ENCODE data around the gene NEMP2.

The NEMP2 gene

GRCh38 chr2:190578158-190579057, 43.9 kb upstream of the NEMP2 start:
- TF ChIP-seq CTCF (IDR thresholded peaks at IDR 0.05; ENCODE audit: extremely low read depth, missing control alignments), result no peak
- no peak for DNase-seq (ENCODE audit: low spot score)

GRCh38 chr2:190576573-190576972, 42.1 kb upstream of the NEMP2 start:
- DNase-seq (ENCODE audit: low spot score), result no peak
- TF ChIP-seq CTCF (IDR thresholded peaks at IDR 0.05; ENCODE audit: extremely low read depth, missing control alignments), result no peak

DNA sequence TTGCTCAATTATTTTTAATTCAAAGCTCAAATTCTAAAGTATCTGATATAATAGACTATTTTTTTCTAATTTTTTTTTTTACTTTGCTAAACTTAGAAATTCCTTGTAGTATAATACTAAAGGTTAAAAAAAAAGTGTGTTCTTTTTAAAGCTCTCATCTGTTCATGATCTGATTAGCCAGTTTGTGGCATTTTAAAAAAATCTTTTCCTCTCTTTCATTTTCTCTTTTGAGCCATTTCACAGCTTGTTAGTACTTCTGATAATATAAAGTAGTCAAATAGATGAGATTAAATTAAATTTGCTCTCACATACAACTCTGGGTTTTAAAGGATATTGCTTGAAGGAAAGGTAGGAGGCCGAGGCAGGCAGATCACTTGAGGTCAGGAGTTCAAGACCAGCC, 40.7 kb upstream of the NEMP2 start:
- no peak for DNase-seq (ENCODE audit: low spot score)
- TF ChIP-seq CTCF (IDR thresholded peaks at IDR 0.05; ENCODE audit: extremely low read depth, missing control alignments), result no peak

DNA sequence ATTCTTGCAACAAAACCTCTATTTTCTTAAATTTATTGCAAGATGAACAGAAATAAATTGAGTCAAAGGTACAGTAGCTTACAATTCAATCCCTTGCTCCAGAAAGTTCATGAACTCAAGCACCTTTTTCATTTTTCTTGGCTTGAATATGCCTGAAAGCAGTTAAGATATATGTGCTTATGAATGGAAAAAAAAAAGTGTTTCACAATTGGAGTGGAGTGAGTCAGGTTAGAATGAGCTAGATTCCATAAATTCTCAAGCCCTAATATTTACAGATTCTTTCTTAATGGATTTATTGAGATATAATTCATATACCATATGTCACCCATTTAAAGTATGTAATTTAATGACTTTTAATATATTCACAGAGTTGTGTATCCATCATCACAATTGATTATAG, 39.6 kb upstream of the NEMP2 start:
- no peak for DNase-seq (ENCODE audit: low spot score)
- no peak for TF ChIP-seq CTCF (IDR thresholded peaks at IDR 0.05; ENCODE audit: extremely low read depth, missing control alignments)

GRCh38 chr2:190572246-190572645, 37.7 kb upstream of the NEMP2 start:
- DNase-seq (ENCODE audit: low spot score), result no peak
- no peak for TF ChIP-seq CTCF (IDR thresholded peaks at IDR 0.05; ENCODE audit: extremely low read depth, missing control alignments)

DNA sequence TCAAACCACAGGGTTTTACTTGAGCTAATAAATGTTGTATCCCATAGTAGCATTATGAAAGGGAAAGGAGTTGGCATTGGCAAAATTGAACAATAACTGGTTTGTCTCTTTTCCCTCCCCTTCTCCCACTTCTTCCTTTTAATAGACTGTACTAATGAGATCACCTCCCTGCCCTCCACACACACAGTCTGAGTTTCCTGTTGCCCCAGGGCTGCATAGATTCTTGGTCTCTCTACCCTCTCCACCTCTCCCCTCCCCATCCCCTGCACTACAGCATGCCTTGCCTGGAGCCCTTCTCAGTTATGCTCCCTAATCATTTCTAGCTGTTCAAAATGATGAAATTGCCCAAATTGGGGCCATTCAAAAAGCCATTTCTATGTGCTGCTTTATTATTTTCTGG, 37.2 kb upstream of the NEMP2 start:
- no peak for TF ChIP-seq CTCF (IDR thresholded peaks at IDR 0.05; ENCODE audit: extremely low read depth, missing control alignments)
- no peak for DNase-seq (ENCODE audit: low spot score)

- no peak for TF ChIP-seq CTCF (IDR thresholded peaks at IDR 0.05; ENCODE audit: extremely low read depth, missing control alignments)
- DNase-seq (ENCODE audit: low spot score), result no peak
Measured at GRCh38 chr2:190570871-190571270, 36.3 kb upstream of the NEMP2 start.

Measured in GM20000 (cell line).